Endothelial cell of umbilical vein (primary cell): ENCODE measurements around the gene GTF2B. TPM values are rescaled to one million over a fixed set of nuclear protein-coding genes. Genes with fewer than 3 reads are reported as not detected.

Source experiments
- BruUV-seq: library from RNA; stranded (reverse); fragments of 400-500 nt; replicated peaks from 2 replicates; lab custom pipeline; 2021; lab: Mats Ljungman, UMichigan
- CTCF ChIA-PET: fragments of 300-600, 350-600 bp; sonication (Branson Sonifier 250); formaldehyde crosslinking; loops from one replicate; lab custom pipeline; 2021; ENCODE audit warnings: antibody characterized with exemption, inconsistent platforms; lab: Charles Lee
- POLR2A ChIA-PET: fragments of 300-600, 350-600 bp; sonication (Branson Sonifier 250); formaldehyde crosslinking; loops from one replicate; lab custom pipeline; 2021; ENCODE audit warnings: antibody characterized with exemption, inconsistent platforms; lab: Charles Lee
- DNase-seq: peaks from one replicate; pipeline ENCODE4 v3.0.0-alpha.2; 2011; ENCODE audit warnings: low read depth, low spot score
- FAIRE-seq: peaks from 2 replicates; lab custom pipeline; 2011; peaks lifted over from hg19 to GRCh38; lab: Jason Lieb, UNC
- H2AFZ ChIP-seq: 2 replicates; pipeline ENCODE4 v1.6.0; 2012; ENCODE audit warnings: low read depth, low read length, control low read depth, inconsistent platforms
- H3K27ac ChIP-seq: 2 replicates; pipeline ENCODE4 v1.5.1; 2011; ENCODE audit warnings: low read depth, mild to moderate bottlenecking, control low read depth, low read length, moderate library complexity; ENCODE audit not compliant: insufficient read depth
- H3K27me3 ChIP-seq, 2 experiments: 2 replicates each; pipeline versions ENCODE4 v1.6.0 to v1.6.1; 2011; ENCODE audit warnings: low read length in 2 of 2, mixed read lengths in 1 of 2; ENCODE audit not compliant: control insufficient read depth in 2 of 2, insufficient read depth in 2 of 2
- H3K36me3 ChIP-seq, 2 experiments: 2 replicates in 1 of 2; 3 replicates in 1 of 2; pipeline ENCODE4 v1.5.1; 2011; ENCODE audit warnings: low read length in 2 of 2, mild to moderate bottlenecking in 1 of 2, moderate library complexity in 1 of 2; ENCODE audit not compliant: control insufficient read depth in 2 of 2, insufficient read depth in 2 of 2; ENCODE audit errors: extremely low read depth in 1 of 2
- H3K4me1 ChIP-seq: 3 replicates; pipeline ENCODE4 v1.5.1; 2011; ENCODE audit warnings: mild to moderate bottlenecking, low read length; ENCODE audit not compliant: control insufficient read depth, insufficient read depth; ENCODE audit errors: extremely low read depth
- H3K4me2 ChIP-seq: 2 replicates; pipeline ENCODE4 v1.6.1; 2011; ENCODE audit warnings: low read length, control low read depth, mixed read lengths; ENCODE audit not compliant: insufficient read depth
- H3K4me3 ChIP-seq, 3 experiments: fragments of 200-600 bp in 1 of 3; sonication (generic), shearing (Covaris generic) in 1 of 3; replicated peaks in 1 of 3; 2 replicates each; pipeline ENCODE4 v1.5.1; 2011 to 2016; ENCODE audit warnings: control low read depth in 3 of 3, low read length in 3 of 3, mild to moderate bottlenecking in 2 of 3, inconsistent platforms in 1 of 3, low read depth in 1 of 3, moderate library complexity in 1 of 3; ENCODE audit not compliant: insufficient read depth in 1 of 3
- H3K79me2 ChIP-seq: 2 replicates; pipeline ENCODE4 v1.6.0; 2012; ENCODE audit warnings: low read length, inconsistent platforms; ENCODE audit not compliant: control insufficient read depth, insufficient read depth
- H3K9ac ChIP-seq: replicated peaks from 2 replicates; pipeline ENCODE3; 2011; ENCODE audit warnings: low read length, control low read depth; ENCODE audit not compliant: insufficient read depth; ENCODE audit errors: extremely low read depth
- H3K9me1 ChIP-seq: replicated peaks from 3 replicates; pipeline ENCODE4 v1.6.0; 2011; ENCODE audit warnings: mild to moderate bottlenecking, low read length; ENCODE audit not compliant: control insufficient read depth, insufficient read depth; ENCODE audit errors: extremely low read depth
- H3K9me3 ChIP-seq: replicated peaks from 2 replicates; pipeline ENCODE4 v1.5.1; 2012; ENCODE audit warnings: low read length, inconsistent platforms; ENCODE audit not compliant: control insufficient read depth, insufficient read depth
- H4K20me1 ChIP-seq: replicated peaks from 2 replicates; pipeline ENCODE3; 2011; ENCODE audit warnings: mild to moderate bottlenecking, low read length; ENCODE audit not compliant: control insufficient read depth, insufficient read depth; ENCODE audit errors: extremely low read depth
- CTCF ChIP-seq, 2 donors: IDR thresholded peaks; 1 replicate in 1 of 2; 2 replicates in 1 of 2; pipeline ENCODE4 v1.5.1; 2011; ENCODE audit warnings: low read length in 2 of 2, mild to moderate bottlenecking in 2 of 2, moderate library complexity in 2 of 2, control low read depth in 1 of 2, inconsistent platforms in 1 of 2, low read depth in 1 of 2; ENCODE audit not compliant: insufficient read depth in 1 of 2; ENCODE audit errors: extremely low read depth in 1 of 2
- EZH2 ChIP-seq: IDR thresholded peaks from 2 replicates; pipeline ENCODE4 v1.6.1; 2012; ENCODE audit warnings: borderline replicate concordance, low read depth, mild to moderate bottlenecking, moderate library complexity, low read length, inconsistent platforms; ENCODE audit not compliant: severe bottlenecking
- FOS ChIP-seq: IDR thresholded peaks from 2 replicates; pipeline ENCODE4 v1.6.1; 2011; ENCODE audit warnings: mild to moderate bottlenecking, low read length, moderate library complexity, borderline replicate concordance; ENCODE audit not compliant: insufficient read depth
- GATA2 ChIP-seq: IDR thresholded peaks from 2 replicates; pipeline ENCODE4 v1.7.0; 2011; ENCODE audit warnings: low read depth, mild to moderate bottlenecking, moderate library complexity, mixed read lengths, low read length; ENCODE audit not compliant: insufficient read length, insufficient read depth
- JUN ChIP-seq: IDR thresholded peaks from 2 replicates; pipeline ENCODE4 v1.6.1; 2011; ENCODE audit warnings: borderline replicate concordance, low read depth; ENCODE audit not compliant: insufficient read length, insufficient read depth
- MAX ChIP-seq: IDR thresholded peaks from 2 replicates; pipeline ENCODE4 v1.6.1; 2011; ENCODE audit not compliant: insufficient read depth, insufficient read length
- MYC ChIP-seq: IDR thresholded peaks from one replicate; pipeline ENCODE4 v1.6.1; 2011; ENCODE audit warnings: mild to moderate bottlenecking, low read depth, low read length
- POLR2A ChIP-seq: IDR thresholded peaks from 2 replicates; pipeline ENCODE4 v1.6.1; 2012; ENCODE audit warnings: low read depth, mild to moderate bottlenecking, control low read depth, low read length
- POLR2AphosphoS5 ChIP-seq: IDR thresholded peaks from 2 replicates; pipeline ENCODE4 v1.6.1; 2012; ENCODE audit warnings: low read depth, mild to moderate bottlenecking, control low read depth, low read length, moderate library complexity; ENCODE audit not compliant: insufficient read depth
- dilution Hi-C: fragments of 300-500 bp; cut with MboI; formaldehyde crosslinking; loops from one replicate; pipeline ENCODE4 v1.15.0; 2019; ENCODE audit warnings: low sequenced_read_pairs; ENCODE audit not compliant: extremely low pct_ligation_motif_present
- intact Hi-C: fragments of 100-400 bp; cut with micrococcal nuclease; formaldehyde crosslinking; loops from one replicate; pipeline ENCODE4 v1.10.0; 2022
- polyA plus RNA-seq, 4 experiments: library from polyadenylated mRNA; depleted of rRNA in 3 of 4; stranded (reverse) in 3 of 4; unstranded in 1 of 4; fragments of >200 nt; gene quantifications; 2 replicates each; pipeline versions ENCODE4 v1.2.1 to v1.2.3, GENCODE V29; 2011 to 2012; ENCODE audit warnings: missing spikeins in 1 of 4
- total RNA-seq: library from RNA; stranded (reverse); gene quantifications from 2 replicates; pipeline ENCODE4 v1.2.3, GENCODE V29; 2021

GTF2B gene
- total and polyA plus RNA-seq, 2 donors (not counting 3 experiments of a cell fraction or from before 2014, with no cell fraction given), result 19.8 to 20.0 TPM

GRCh38 chr1:88911161-88911560 lies 19.8 kb upstream of the GTF2B start:
- no peak overlapping the region for H3K9ac ChIP-seq
- ChIA-PET POLR2A (no interaction called here), CTCF (no interaction called here)
- H3K9me1 ChIP-seq, result no peaks in the 10 kb centered on the region
- H3K4me2 ChIP-seq, result no peak overlapping the region
- H4K20me1 ChIP-seq, result no peaks in the 10 kb centered on the region
- no peak for FAIRE-seq
- dilution Hi-C loops (no loop called here), intact Hi-C loops (no loop called here)
- no peak overlapping the region for H3K27ac ChIP-seq
- H3K4me1 ChIP-seq, result no peaks in the 10 kb centered on the region
- no peak overlapping the region for H2AFZ ChIP-seq
- H3K79me2 ChIP-seq, result no peaks in the 10 kb centered on the region
- no peak for TF ChIP-seq FOS
- no peak for TF ChIP-seq POLR2A
- no peak for TF ChIP-seq MYC
- TF ChIP-seq CTCF (IDR thresholded peaks at IDR 0.05; ENCODE audit: extremely low read depth in 1 of 2, insufficient read depth in 1 of 2, low read depth in 1 of 2, low read length in 2 of 2), result no peak
- no peak for TF ChIP-seq JUN
- TF ChIP-seq MAX, result no peak
- TF ChIP-seq GATA2, result no peak
- TF ChIP-seq POLR2AphosphoS5, result no peak
- no peak for TF ChIP-seq EZH2
- H3K27me3 ChIP-seq, result no peaks in the 10 kb centered on the region
- BruUV-seq, result no TSS peak
- no peaks in the 10 kb centered on the region for H3K9me3 ChIP-seq
- no peak overlapping the region for H3K4me3 ChIP-seq
- no peaks in the 10 kb centered on the region for H3K36me3 ChIP-seq
- DNase-seq, result no peak
